ENCODE measurements around the gene COG1. TPM values are rescaled to one million over a fixed set of nuclear protein-coding genes. Genes with fewer than 3 reads are reported as not detected.

Gene COG1
- total and polyA plus RNA-seq, 2 of the 8 experiments (the other 6 are each of a cell fraction or from before 2014, with no cell fraction given), result 11.0 to 19.5 TPM

DNA sequence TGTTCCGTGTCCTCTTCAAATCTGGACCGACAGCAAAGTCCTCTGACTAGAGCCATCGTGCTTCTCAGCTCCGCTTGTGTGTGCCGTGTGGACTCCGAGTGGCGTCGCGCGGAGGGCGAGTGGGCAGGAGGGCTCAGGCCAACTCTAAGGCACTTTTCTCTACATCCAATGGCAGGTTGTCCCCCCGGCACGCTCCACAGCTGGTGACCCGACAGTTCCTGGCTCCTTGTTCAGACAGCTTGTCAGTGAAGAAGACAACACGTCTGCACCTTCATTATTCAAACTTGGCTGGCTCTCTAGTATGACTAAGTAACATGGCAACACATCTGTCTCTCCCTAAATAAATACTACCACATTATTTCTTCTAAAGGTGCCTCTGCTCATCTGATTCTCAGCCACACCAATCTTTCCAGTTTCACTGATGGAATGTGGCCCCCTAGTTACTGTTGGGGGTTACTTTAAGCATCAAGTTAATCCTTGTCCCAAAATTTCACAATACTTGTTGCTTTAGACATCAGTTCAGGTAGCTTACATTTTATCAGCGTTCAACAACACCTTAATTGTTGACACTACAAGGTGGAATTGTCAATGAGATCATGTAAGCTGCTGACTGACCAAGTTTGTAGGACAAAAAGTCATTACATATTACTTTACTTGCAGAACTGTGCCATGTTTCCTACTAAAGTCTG is 15.4 kb downstream of the COG1 start (continued):
- TF ChIP-seq, protein P1, sequence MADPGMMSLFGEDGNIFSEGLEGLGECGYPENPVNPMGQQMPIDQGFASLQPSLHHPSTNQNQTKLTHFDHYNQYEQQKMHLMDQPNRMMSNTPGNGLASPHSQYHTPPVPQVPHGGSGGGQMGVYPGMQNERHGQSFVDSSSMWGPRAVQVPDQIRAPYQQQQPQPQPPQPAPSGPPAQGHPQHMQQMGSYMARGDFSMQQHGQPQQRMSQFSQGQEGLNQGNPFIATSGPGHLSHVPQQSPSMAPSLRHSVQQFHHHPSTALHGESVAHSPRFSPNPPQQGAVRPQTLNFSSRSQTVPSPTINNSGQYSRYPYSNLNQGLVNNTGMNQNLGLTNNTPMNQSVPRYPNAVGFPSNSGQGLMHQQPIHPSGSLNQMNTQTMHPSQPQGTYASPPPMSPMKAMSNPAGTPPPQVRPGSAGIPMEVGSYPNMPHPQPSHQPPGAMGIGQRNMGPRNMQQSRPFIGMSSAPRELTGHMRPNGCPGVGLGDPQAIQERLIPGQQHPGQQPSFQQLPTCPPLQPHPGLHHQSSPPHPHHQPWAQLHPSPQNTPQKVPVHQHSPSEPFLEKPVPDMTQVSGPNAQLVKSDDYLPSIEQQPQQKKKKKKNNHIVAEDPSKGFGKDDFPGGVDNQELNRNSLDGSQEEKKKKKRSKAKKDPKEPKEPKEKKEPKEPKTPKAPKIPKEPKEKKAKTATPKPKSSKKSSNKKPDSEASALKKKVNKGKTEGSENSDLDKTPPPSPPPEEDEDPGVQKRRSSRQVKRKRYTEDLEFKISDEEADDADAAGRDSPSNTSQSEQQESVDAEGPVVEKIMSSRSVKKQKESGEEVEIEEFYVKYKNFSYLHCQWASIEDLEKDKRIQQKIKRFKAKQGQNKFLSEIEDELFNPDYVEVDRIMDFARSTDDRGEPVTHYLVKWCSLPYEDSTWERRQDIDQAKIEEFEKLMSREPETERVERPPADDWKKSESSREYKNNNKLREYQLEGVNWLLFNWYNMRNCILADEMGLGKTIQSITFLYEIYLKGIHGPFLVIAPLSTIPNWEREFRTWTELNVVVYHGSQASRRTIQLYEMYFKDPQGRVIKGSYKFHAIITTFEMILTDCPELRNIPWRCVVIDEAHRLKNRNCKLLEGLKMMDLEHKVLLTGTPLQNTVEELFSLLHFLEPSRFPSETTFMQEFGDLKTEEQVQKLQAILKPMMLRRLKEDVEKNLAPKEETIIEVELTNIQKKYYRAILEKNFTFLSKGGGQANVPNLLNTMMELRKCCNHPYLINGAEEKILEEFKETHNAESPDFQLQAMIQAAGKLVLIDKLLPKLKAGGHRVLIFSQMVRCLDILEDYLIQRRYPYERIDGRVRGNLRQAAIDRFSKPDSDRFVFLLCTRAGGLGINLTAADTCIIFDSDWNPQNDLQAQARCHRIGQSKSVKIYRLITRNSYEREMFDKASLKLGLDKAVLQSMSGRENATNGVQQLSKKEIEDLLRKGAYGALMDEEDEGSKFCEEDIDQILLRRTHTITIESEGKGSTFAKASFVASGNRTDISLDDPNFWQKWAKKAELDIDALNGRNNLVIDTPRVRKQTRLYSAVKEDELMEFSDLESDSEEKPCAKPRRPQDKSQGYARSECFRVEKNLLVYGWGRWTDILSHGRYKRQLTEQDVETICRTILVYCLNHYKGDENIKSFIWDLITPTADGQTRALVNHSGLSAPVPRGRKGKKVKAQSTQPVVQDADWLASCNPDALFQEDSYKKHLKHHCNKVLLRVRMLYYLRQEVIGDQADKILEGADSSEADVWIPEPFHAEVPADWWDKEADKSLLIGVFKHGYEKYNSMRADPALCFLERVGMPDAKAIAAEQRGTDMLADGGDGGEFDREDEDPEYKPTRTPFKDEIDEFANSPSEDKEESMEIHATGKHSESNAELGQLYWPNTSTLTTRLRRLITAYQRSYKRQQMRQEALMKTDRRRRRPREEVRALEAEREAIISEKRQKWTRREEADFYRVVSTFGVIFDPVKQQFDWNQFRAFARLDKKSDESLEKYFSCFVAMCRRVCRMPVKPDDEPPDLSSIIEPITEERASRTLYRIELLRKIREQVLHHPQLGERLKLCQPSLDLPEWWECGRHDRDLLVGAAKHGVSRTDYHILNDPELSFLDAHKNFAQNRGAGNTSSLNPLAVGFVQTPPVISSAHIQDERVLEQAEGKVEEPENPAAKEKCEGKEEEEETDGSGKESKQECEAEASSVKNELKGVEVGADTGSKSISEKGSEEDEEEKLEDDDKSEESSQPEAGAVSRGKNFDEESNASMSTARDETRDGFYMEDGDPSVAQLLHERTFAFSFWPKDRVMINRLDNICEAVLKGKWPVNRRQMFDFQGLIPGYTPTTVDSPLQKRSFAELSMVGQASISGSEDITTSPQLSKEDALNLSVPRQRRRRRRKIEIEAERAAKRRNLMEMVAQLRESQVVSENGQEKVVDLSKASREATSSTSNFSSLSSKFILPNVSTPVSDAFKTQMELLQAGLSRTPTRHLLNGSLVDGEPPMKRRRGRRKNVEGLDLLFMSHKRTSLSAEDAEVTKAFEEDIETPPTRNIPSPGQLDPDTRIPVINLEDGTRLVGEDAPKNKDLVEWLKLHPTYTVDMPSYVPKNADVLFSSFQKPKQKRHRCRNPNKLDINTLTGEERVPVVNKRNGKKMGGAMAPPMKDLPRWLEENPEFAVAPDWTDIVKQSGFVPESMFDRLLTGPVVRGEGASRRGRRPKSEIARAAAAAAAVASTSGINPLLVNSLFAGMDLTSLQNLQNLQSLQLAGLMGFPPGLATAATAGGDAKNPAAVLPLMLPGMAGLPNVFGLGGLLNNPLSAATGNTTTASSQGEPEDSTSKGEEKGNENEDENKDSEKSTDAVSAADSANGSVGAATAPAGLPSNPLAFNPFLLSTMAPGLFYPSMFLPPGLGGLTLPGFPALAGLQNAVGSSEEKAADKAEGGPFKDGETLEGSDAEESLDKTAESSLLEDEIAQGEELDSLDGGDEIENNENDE (IDR thresholded peaks at IDR 0.05; ENCODE audit: insufficient replicate concordance, low read length), result no peak
- TF ChIP-seq CBX8 (IDR thresholded peaks at IDR 0.05; ENCODE audit: borderline replicate concordance, low read depth, low read length) (no peak), RAD21 (IDR thresholded peaks at IDR 0.05 in 1 of 2, conservative IDR thresholded peaks at IDR 0.05 in 1 of 2; ENCODE audit: low read depth in 2 of 2, low read length in 2 of 2) (no peak), SUZ12 (IDR thresholded peaks at IDR 0.05; ENCODE audit: low read length) (no peak), SRF (IDR thresholded peaks at IDR 0.05; ENCODE audit: low read depth, low read length) (no peak), RFX5 (IDR thresholded peaks at IDR 0.05; ENCODE audit: borderline replicate concordance, low read depth, low read length) (no peak)
- TF ChIP-seq, protein P2, sequence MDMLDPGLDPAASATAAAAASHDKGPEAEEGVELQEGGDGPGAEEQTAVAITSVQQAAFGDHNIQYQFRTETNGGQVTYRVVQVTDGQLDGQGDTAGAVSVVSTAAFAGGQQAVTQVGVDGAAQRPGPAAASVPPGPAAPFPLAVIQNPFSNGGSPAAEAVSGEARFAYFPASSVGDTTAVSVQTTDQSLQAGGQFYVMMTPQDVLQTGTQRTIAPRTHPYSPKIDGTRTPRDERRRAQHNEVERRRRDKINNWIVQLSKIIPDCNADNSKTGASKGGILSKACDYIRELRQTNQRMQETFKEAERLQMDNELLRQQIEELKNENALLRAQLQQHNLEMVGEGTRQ (IDR thresholded peaks at IDR 0.05; ENCODE audit: low read length), result no peak
